HL-60/S4 treated with phorbol 12-myristate 13-acetate at 8.2 ng/mL for 4 days and 3 days (cell line): ENCODE results near the gene CADM3.

Experiments
- in situ Hi-C: fragments of 300-500 bp; cut with MboI; formaldehyde crosslinking; loops from 2 replicates; pipeline ENCODE4 v1.15.0; 2022; ENCODE audit warnings: low sequenced_read_pairs

Gene CADM3

DNA sequence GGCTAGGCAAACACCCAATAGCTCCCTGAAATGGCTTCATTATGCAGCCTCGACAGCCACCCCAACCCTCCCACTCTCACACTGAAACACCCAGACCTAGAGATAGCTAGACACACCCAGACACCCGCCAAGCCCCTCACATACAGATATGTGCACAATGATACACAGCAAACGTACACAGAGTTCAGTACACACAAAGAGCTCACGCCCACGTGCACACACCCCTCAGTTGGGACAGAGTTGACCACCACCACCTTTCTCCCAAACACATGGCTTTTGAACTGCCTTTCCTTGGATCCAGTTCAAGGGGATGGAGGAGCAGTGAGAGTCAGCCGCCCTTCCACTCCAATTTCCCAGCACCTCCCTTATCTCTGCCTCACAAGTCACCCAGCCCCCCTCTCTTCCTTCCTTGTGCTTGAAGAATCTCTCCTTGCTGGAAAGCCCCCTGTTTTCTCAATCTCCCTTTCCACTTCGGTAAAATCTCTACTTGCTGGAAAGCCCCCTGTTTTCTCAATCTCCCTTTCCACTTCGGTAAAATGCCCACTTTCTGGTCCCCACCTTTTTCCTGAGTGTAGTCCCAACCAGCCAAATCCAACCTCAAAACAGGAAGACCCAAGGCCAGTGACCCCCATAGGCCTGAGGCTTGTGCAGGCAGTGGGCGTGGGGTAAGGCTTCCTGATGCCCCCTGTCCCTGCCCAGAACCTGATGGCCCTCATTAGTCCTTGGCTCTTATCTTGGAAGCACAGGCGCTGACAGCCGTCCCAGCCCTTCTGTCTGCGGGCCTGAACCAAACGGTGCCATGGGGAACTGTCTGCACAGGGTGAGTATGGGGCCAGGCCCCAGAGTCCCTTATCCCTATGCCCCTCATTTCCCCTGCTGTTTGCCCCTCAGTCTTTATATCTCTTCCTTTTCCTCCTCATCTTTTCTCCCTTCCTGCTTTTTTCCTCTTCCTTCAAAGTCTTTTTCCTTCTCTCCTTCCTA is 33.0 kb downstream of the CADM3 start, which contains the start of gene ACKR1:
TSS of gene ACKR1 (plus strand) at position 715 of the 981 bp plus-strand sequence. CDS start at position 800, 85 bp downstream.
- in situ Hi-C loops: no loop called here

GRCh38 chr1:159205225-159205624 is 33.8 kb downstream of the CADM3 start:
- in situ Hi-C loops: no loop called here

DNA sequence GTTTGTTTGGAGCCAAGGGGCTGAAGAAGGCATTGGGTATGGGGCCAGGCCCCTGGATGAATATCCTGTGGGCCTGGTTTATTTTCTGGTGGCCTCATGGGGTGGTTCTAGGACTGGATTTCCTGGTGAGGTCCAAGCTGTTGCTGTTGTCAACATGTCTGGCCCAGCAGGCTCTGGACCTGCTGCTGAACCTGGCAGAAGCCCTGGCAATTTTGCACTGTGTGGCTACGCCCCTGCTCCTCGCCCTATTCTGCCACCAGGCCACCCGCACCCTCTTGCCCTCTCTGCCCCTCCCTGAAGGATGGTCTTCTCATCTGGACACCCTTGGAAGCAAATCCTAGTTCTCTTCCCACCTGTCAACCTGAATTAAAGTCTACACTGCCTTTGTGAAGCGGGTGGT is 34.7 kb downstream of the CADM3 start:
- in situ Hi-C loops: no loop called here

GRCh38 chr1:159207080-159207479 is 35.7 kb downstream of the CADM3 start:
- in situ Hi-C loops: no loop called here

DNA sequence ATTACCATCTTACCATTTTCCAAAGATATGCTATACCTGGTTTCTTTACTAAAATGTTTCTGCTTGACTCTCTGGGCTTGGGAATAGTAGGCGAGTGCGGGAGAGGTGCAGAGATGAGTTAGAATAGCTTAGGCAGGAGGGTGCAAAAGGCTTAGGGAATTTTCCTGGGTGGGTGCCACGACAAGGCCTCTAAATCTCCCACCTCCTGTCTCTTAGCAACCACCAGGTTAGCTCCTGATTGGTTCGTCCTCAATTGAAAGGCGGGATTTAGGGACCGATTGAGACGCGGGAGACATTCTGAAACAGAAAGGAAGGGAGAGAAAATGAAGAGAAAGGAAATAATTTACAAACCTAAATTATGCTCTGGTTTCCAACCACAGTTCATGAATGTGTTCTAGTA is 36.4 kb downstream of the CADM3 start:
- in situ Hi-C loops: no loop called here

GRCh38 chr1:159208175-159208825 is 36.9 kb downstream of the CADM3 start:
- in situ Hi-C loops: no loop called here

- in situ Hi-C loops: no loop called here
Measured at GRCh38 chr1:159209061-159209460, 37.6 kb downstream of the CADM3 start.

DNA sequence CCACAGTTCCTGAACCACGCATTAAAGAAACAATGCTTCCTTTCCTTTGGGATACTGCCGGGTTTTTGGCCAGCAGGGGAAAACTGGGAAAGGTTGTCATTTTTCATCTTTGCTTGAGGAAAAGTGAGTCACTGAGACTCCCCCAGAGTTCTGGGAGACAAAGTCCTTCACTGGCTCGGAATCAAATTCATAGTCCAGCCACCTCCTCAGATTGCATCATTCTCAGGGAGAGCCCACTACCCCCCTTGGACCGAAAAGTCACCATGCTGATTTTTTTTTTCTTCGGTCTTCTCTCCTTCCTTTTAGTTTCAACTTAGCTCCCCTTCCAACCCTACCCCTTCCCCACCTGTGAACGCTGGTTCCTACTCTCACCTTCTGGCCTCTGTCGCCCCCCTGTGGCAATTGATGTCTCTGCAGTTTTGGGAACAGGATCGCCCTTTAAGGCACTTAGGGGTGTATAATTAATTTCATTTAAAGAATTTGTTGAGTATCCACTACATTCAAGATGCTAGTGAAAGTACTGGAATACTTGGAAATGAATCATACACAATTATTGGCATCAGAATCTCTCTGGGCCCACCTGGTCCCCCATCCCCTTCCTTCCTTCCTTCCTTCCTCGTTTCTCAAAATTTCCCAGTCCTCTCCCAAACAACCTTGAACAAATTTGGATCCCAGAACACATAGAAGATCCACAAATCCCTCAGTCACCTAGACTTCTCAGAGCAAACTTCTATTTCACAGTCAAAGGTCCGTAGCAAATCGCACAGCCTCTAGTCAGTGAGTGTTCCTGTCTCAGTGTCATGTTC is 40.1 kb downstream of the CADM3 start:
- in situ Hi-C loops: no loop called here

DNA sequence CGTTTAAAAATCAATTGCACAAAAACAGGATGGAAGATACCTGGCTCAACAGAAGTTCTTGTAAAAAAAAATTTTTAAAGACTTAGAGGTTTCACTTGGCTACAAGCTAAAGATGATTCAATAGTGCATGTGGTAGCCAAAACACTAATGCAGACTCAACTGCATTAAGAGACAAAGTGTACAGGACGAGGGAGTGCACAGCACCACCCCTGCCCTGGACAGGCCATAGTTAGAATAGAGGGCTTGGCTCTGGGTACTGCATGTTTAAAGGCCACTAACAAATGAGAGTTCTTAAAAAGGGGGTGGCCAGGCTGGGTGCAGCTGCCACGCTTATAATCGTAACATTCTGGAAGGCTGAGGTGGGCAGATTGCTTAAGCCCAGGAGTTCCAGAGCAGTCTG is 41.2 kb downstream of the CADM3 start:
- in situ Hi-C loops: no loop called here

DNA sequence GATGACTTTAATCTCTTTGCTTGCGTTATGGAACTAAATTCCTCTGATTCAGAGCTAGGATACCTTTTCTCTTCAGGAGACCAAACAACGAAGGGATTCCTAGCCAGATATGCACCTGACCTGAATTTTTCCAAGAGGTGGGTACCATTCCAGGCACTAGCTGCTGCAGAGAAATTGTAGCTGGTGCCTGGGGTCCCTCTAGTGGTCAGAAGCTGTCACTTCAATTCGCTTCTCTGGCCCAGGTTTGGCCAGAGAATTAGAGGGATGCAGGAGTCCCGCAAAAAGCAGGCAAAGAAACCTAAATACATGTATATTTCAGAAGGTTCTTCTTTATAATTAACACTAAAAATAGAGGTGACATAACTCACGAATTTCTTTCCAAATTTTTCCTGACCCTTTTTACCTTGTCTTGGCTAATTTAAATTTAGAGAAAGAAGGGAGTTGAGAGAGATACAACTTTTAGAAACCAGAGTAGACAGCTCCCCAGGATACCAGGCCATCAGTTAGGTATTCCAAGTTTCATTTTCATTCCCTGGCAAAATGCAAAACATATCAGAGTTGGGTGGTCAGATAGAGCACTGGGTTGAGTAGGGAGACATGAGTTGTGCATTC is 42.8 kb downstream of the CADM3 start:
- in situ Hi-C loops: no loop called here

DNA sequence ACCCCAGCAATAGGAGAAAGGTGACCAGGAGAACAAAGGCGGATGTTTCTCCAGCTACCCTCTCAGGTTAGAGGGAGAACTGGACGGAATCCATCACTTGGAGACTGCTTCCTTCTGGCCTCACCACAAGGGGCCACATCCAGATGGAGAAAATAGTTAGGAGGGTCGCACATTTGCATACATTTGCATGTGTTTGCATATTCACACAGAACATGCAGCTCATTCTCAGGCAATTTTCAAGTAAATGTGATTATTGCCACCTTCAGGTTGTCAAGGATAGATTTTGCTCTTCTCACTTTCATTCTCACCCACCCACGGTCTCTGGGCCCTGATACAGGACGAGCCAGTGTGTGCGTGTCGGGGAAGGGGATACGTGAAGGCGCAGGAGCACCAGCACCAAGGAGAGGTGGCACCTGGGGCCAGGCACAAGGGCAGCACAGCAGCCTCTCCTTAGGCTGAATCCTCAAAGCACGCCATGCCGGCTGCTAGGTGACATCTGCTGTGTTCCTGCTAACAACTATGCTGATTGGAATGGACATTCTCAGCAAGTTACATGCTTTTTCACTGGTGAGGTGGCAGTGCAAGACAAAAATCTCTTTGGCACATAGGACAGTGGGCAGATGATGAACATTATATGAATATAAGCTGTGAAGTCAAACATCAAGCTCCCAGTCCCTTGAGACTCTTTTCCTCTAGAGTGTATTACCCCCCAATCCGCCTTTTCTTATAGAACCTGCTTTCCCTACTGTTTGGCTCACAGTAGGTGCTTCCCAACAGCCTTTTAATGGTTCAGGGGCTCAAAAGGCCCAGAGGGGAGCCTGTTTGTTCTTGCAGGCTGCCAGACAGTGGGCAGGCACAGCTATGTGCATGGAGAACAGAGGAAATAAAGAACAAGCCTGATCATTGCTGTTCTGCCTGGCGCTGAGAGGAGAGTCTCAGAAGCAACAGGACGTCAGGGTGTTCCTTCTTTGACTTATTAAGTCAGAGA is 47.5 kb downstream of the CADM3 start:
- in situ Hi-C loops: no loop called here

GRCh38 chr1:159222075-159222865 is 50.9 kb downstream of the CADM3 start:
- in situ Hi-C loops: no loop called here

DNA sequence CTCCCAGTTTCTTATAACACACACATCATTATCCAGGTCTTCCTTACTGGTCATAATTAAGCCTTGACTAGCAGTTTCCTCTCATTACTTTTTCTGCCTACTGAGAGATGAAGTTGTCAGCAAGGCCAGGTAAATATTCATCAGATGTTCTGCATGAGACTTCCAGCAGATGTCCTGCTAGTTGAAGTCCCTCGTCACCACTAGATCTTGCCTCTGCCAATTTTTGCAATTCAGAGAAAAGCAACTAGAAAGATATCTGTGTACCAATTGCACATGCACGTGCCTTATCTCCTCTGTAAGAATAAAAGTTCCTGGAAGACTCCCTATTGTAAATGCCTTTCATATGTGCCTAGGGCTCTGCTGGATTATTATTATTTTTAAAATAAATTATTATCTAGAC is 51.6 kb downstream of the CADM3 start:
- in situ Hi-C loops: no loop called here

DNA sequence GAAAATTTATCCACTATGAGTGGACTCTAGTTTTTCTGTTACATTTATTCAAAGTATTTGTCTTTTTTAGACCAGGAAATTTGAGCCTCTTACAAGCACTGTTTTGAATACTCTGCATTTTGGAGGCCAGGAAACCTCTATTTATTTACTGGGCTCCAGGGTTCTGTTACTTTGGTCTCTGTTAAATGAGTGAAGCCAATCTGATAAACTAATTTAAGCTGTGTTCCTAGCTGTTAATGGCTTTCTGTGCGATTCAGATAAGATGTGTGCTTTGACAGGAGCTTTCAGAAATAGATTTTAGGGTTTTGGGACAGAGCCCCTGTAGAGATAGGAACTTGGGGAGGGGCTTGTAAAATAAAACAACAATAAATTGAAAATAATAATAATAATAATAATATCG is 57.1 kb downstream of the CADM3 start:
- in situ Hi-C loops: no loop called here

DNA sequence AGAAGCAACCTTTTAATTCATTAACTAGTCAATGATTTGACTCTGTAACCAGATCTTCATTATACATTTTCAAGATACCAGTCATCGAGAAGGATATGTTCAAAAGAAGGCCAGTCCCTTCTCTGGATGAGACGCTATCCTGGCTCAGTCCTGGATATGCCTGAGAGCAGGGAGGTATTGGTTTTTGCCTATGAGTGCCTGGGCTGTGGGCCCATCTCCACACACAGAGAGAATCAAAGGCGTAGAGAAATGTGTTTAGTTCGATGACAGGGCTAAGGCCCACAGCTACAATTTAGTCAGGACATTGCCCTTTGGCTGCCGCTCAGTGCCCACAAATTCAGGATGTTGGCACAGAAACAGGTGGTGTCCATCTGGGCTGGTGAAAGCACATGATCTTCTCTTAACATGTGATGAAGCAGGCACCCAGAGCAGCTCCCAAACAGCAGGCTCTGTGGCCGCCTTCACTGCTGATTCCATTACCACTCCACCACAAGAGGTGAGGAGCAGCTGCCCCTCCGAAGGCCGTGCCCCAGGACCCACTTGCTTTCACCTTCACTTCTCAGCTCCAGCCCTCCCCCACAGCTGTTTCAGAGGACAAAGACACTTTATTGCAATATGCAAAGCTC is 58.0 kb downstream of the CADM3 start:
- in situ Hi-C loops: no loop called here

GRCh38 chr1:159229896-159230295 is 58.5 kb downstream of the CADM3 start:
- in situ Hi-C loops: no loop called here

GRCh38 chr1:159239551-159240220 is 68.3 kb downstream of the CADM3 start:
- in situ Hi-C loops: no loop called here

- in situ Hi-C loops: no loop called here
Measured at GRCh38 chr1:159247266-159247665, 75.9 kb downstream of the CADM3 start.
